Activated CD4-positive, alpha-beta T cell treated with anti-CD3 and anti-CD28 coated beads, Interleukin-2, amount 50 U/mL, for 24 hours (primary cell): ENCODE results near the gene NR3C1.

Experiments
- DNase-seq, 2 donors: peaks; one replicate each; pipeline ENCODE4 v3.0.0-alpha.2; 2020; ENCODE audit warnings: low read depth in 1 of 2, low spot score in 1 of 2

The NR3C1 gene

GRCh38 chr5:143426437-143426991 lies 23.0 kb upstream of the NR3C1 start:
- no peak for DNase-seq

GRCh38 chr5:143425835-143426234 lies 22.3 kb upstream of the NR3C1 start:
- no peak for DNase-seq

- no peak for DNase-seq
Measured at GRCh38 chr5:143418140-143418866, 14.8 kb upstream of the NR3C1 start.

DNA sequence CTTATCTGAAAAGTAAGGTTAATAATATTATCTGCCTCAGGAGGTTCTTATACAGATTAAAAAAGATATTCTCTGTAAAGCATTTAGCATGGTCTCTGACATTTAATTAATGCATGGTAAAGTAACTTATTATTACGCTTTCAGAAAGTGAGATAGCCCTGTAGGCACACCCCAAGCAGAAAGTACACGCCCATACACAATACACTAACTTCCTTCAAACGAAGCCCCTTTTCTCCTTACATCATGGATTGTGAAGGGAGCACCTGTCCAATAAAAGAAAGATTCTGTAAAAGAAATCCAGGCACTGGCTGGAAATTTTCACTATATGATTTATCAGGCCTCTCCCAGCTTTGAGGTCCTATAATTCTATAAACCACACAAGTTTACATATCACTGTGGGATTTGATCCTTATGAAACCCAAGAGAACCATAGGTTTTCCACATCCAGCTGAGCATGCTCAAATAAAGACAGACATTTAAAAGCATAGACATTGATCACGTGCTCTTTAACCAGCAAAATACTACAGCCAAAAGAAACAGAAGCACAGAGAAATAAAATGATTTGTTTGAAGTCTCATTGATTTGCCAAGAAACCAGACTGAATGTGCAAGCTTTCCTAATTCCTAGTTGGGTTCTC lies 14.1 kb upstream of the NR3C1 start:
- DNase-seq: no peak

DNA sequence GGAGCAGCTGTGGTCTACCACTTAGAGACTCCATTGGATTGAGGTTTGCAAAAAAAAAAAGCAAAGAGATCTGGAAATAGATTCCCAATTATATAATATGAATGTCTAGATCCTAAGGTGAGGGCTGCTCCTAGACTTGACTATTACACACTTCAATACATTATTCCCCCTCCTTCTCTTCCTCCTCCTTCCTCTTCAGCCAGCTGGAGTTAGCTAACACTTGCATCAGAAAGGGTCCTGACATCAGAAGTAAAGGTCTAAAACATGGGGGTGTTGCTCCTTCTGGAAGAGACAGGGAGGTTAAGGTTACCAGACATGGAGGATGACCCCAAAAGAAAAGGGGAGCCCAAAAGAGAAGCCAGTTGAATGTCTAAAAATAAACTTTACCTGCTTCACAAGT lies 12.9 kb upstream of the NR3C1 start:
- no peak for DNase-seq

GRCh38 chr5:143413958-143414669 lies 10.6 kb upstream of the NR3C1 start:
- DNase-seq: no peak

- no peak for DNase-seq
Measured at GRCh38 chr5:143412661-143413342, 9.3 kb upstream of the NR3C1 start.

- DNase-seq: no peak
Measured at GRCh38 chr5:143409926-143410325, 6.4 kb upstream of the NR3C1 start.

- no peak for DNase-seq
Measured at GRCh38 chr5:143406408-143406807, 2.9 kb upstream of the NR3C1 start.

- DNase-seq: no peak
Measured at GRCh38 chr5:143405849-143406098, 2.3 kb upstream of the NR3C1 start.

GRCh38 chr5:143405063-143405848 lies 1.8 kb upstream of the NR3C1 start:
- peak; percentile 78 to 83 for DNase-seq

DNA sequence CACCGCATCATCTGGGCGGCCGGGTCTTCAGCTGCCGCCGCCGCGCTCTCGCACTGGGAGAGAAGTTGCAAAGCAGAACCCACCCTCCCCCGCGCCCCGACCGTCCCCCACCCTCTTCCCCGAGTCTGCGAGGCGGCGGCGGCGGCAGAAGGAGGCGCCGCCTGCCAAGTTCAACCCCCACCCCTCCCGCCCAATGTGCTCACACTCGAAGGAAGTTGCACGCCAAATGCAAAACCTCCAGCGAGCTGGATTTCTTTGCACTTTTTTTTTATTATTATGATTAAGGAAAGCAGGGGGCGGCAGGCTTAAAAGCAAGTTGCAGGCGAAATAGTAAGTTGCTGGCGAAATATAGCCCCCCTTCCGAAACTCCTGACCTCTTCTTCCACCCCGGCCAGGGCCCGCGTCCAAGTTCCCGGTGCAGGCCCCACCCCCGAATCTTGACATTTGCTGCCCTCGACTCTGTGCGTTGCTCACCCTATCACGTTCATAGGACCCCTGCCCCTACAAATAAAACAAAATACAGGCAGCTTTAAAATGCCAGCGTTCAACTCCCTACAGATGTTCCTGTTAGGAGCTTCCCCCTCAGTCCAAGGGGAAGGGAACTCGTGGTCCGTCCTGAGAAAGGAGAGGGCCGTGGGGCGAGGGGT lies 1.1 kb upstream of the NR3C1 start:
- peak; percentile 39 to 55 for DNase-seq

DNA sequence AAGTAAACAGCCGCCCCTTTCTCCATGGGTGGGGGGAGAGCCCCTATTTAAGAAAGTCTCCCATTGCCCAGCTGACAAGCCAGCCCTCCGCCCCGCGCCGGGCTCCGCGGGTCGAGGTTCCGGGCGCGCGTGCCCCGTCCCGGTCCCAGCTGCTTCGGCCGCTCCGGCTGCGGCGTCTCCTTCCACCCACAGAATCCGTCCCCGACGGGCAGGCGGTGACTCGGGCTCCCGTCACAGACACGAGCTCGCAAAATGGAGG lies 223 bp downstream of the NR3C1 start:
- DNase-seq: no peak

GRCh38 chr5:143402553-143403333 lies 743 bp downstream of the NR3C1 start:
- peak; percentile 18 to 21 for DNase-seq

- DNase-seq: no peak
Measured at GRCh38 chr5:143402017-143402552, 1.4 kb downstream of the NR3C1 start.

GRCh38 chr5:143401227-143402016 lies 2.1 kb downstream of the NR3C1 start:
- DNase-seq: no peak

- no peak for DNase-seq
Measured at GRCh38 chr5:143400541-143401226, 2.8 kb downstream of the NR3C1 start.
